Body of pancreas (tissue), 4 donors: ENCODE data around the gene HOXA9. TPM values are rescaled to one million over a fixed set of nuclear protein-coding genes. Genes with fewer than 3 reads are reported as not detected.

Experiments used
- ATAC-seq: fragments of 150-250 bp; one replicate; pipeline ENCODE4 v1.9.1; 2016
- DNase-seq, 4 donors: peaks; one replicate each; pipeline ENCODE4 v3.0.0-alpha.2; 2019
- H3K27ac ChIP-seq, 4 donors: fragments of 200-600 bp; sonication (generic); 1 replicate in 3 of 4; 2 replicates in 1 of 4; pipeline versions ENCODE4 v1.5.1 to v1.6.1; 2016 to 2019; ENCODE audit warnings: mild to moderate bottlenecking in 1 of 4, mixed read lengths in 1 of 4, moderate library complexity in 1 of 4
- H3K27me3 ChIP-seq, 2 donors: fragments of 200-600 bp; sonication (generic); one replicate each; pipeline ENCODE4 v1.6.0; 2016; ENCODE audit warnings: mild to moderate bottlenecking in 1 of 2
- H3K36me3 ChIP-seq, 2 donors: fragments of 200-600 bp; sonication (generic); replicated peaks in 1 of 2; 2 replicates each; pipeline ENCODE4 v1.5.1; 2016; ENCODE audit warnings: low read depth in 2 of 2; ENCODE audit not compliant: insufficient read depth in 1 of 2
- H3K4me1 ChIP-seq: fragments of 200-600 bp; sonication (generic); one replicate; pipeline ENCODE4 v1.6.0; 2016
- H3K4me3 ChIP-seq, 2 donors: fragments of 200-600 bp; sonication (generic); 1 replicate in 1 of 2; 2 replicates in 1 of 2; pipeline ENCODE4 v1.5.1; 2016 to 2019
- H3K9me3 ChIP-seq, 3 donors: fragments of 200-600 bp; sonication (generic); 1 replicate in 2 of 3; 2 replicates in 1 of 3; pipeline ENCODE4 v1.5.1; 2016
- POLR2A ChIP-seq, 3 donors: fragments of 450-650 bp; IDR thresholded peaks; one replicate each; pipeline ENCODE4 v1.6.1; 2016; ENCODE audit warnings: antibody characterized with exemption in 3 of 3, mild to moderate bottlenecking in 2 of 3
- WGBS, 2 donors: methylation state at CpG; one replicate each; pipeline ENCODE4 v1.1.5; 2017; 5-methylcytosine and 5-hydroxymethylcytosine counted together
- intact Hi-C: fragments of 100-400 bp; cut with DNase I; formaldehyde crosslinking; loops from one replicate; pipeline ENCODE4 v1.15.1; 2023
- total RNA-seq, 2 donors: library from RNA; depleted of rRNA; stranded (reverse); fragments of >200 nt; gene quantifications; one replicate each; pipeline ENCODE4 v1.1.0, GENCODE V29; 2016
- TF ChIP-seq, protein P1 (sequence below), 7 experiments: fragments of 450-650 bp in 4 of 7; fragments of 200-600 bp in 3 of 7; sonication (generic) in 3 of 7; IDR thresholded peaks; one replicate each; pipeline ENCODE4 v1.5.1; 2016 to 2019; ENCODE audit warnings: antibody characterized with exemption in 7 of 7

Gene HOXA9
- total RNA-seq, 2 donors from 2014 or later, result not detected

DNA sequence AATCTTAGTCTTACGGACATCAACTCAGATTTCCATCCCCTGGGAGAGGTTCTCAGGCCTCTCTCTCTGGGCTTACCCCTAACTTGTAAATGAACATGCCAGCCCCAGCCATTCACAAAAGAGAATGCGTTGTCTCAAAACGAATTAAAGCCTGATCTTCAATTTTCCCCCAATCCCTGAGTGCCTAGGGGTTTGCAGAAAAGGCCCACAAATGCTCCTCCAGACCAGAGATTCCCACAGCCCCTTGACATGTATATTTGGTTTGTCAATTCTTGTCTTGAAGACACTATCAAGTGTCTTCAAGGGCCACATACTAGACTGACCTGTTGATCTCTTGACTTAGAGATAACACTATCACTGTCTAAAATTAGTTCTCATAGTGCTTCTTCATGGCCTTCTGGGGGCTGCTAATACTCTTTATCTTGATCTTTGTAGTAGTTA lies 46.4 kb upstream of the HOXA9 start:
- ATAC-seq (no peak), DNase-seq (no peak)
- TF ChIP-seq, protein P1, sequence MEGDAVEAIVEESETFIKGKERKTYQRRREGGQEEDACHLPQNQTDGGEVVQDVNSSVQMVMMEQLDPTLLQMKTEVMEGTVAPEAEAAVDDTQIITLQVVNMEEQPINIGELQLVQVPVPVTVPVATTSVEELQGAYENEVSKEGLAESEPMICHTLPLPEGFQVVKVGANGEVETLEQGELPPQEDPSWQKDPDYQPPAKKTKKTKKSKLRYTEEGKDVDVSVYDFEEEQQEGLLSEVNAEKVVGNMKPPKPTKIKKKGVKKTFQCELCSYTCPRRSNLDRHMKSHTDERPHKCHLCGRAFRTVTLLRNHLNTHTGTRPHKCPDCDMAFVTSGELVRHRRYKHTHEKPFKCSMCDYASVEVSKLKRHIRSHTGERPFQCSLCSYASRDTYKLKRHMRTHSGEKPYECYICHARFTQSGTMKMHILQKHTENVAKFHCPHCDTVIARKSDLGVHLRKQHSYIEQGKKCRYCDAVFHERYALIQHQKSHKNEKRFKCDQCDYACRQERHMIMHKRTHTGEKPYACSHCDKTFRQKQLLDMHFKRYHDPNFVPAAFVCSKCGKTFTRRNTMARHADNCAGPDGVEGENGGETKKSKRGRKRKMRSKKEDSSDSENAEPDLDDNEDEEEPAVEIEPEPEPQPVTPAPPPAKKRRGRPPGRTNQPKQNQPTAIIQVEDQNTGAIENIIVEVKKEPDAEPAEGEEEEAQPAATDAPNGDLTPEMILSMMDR (IDR thresholded peaks at IDR 0.05), result no peak
- TF ChIP-seq POLR2A (IDR thresholded peaks at IDR 0.05), result no peak
- no peak overlapping the region for H3K27ac ChIP-seq
- intact Hi-C loops, result no loop called here
- no peak overlapping the region for H3K4me3 ChIP-seq
- no peaks in the 10 kb centered on the region for H3K9me3 ChIP-seq
- WGBS, 2 donors, result 56 to 66% methylated on average over 3 of the region's 3 CpGs
- peaks cover 19% of the 10 kb centered on the region for H3K4me1 ChIP-seq
- no peaks in the 10 kb centered on the region for H3K36me3 ChIP-seq
- H3K27me3 ChIP-seq, result peaks cover 0 to 41% of the 10 kb centered on the region in 2 donors

DNA sequence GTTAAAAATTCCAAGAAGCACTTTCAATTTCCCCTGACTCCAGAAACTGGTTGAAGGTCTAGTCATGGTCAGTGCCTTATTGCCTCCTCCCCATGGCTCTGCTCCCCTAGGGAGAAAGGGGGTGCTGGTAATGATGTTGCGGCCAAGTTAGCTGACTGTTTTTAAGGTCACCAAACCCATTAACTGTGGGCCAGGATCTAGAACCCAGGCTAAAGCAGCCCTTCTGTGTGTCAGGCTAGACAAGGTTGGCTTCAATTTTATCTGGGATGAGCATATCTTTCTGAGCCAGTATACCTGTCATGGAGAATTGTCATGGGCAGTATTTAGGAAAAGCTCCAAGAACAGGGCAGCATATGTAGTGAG lies 45.7 kb upstream of the HOXA9 start:
- Histone ChIP-seq H3K9me3 (no peaks in the 10 kb centered on the region), H3K27me3 (peaks cover 0 to 48% of the 10 kb centered on the region in 2 donors), H3K27ac (no peak overlapping the region), H3K4me1 (peaks cover 19% of the 10 kb centered on the region), H3K4me3 (no peak overlapping the region), H3K36me3 (no peaks in the 10 kb centered on the region)
- DNase-seq (no peak), ATAC-seq (no peak)
- 80 to 100% methylated on average over 1 of the region's 1 CpG for WGBS, 2 donors
- intact Hi-C loops, result no loop called here
- TF ChIP-seq, protein P1 (IDR thresholded peaks at IDR 0.05), result no peak
- TF ChIP-seq POLR2A (IDR thresholded peaks at IDR 0.05), result no peak

DNA sequence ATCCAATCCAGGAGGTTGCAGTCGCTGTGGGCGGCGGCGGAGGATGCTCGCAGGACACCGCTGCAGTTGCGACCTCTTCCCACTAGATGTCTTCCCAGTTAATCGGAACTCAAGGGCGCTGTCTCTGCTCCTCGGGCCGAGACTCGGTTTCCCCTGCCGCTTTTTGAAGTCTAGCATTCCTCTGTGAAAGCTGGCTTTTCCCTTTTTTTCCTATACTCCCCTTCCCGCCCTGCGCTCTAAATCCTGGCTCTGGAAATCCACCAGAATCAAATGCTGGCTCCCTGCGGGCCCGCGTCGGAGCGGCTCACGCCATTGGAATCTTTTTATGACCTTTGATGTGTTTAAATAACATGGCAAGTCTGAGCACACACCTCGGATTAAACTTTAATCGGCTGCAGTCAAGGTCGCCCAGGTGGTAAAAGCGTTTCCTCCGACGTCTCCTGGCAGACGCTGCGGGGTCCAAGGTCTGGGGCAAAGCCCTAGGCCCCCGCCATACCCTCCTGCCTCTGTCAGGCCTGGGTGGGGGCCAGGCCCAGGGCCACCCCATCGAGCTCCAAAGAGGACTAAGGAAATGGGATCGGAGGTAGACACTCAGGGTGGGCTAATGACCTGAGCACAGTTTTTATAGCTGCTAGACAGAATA lies 45.2 kb upstream of the HOXA9 start:
- DNase-seq (peak in 3 of 4 donors; percentile 38 to 56 (median 40)), ATAC-seq (peak; percentile 80)
- Histone ChIP-seq H3K36me3 (no peaks in the 10 kb centered on the region), H3K4me3 (no peak overlapping the region), H3K27ac (no peak overlapping the region), H3K4me1 (peaks cover 24% of the 10 kb centered on the region), H3K9me3 (no peaks in the 10 kb centered on the region), H3K27me3 (peaks cover 0 to 53% of the 10 kb centered on the region in 2 donors)
- intact Hi-C loops, result no loop called here
- TF ChIP-seq, protein P1 (IDR thresholded peaks at IDR 0.05), result peak; percentile 15 to 57 (median 34)
- no peak for TF ChIP-seq POLR2A (IDR thresholded peaks at IDR 0.05)
- WGBS, 2 donors, result 5 to 9% methylated on average over 25 to 32 of the region's 32 CpGs

DNA sequence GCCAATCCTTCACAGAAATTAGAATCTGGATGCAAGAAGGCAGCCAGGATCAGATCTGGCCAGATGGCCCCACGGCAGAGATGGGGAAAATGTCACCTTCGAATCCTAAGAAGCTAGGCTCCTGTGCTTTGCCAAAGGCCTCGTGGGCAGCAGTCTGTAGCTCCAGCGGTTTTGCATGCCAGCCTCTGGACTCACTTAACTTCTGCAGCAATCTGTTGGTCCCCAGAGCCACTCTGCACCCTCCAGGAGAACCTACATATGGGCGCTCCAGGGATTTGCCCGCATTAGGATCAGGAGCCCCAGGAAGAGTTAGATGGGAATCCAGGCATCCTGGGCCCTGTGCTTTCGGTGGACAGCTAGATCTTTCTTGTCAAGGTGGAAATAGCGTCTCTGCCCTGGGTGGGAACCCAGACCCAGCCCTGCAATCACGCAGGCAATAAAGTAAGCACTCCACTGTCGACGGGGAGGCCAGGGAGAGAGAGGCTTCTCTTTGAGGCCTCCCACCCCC lies 44.6 kb upstream of the HOXA9 start:
- H3K4me1 ChIP-seq, result peaks cover 30% of the 10 kb centered on the region
- H3K9me3 ChIP-seq, result no peaks in the 10 kb centered on the region
- no peak overlapping the region for H3K4me3 ChIP-seq
- intact Hi-C loops, result loop anchor here (10.0 kb wide), 1 partner anchor 865 kb away; no protein-coding TSS in a partner anchor
- WGBS, 2 donors, result 34 to 69% methylated on average over 6 to 11 of the region's 11 CpGs
- H3K27me3 ChIP-seq, result peaks cover 0 to 59% of the 10 kb centered on the region in 2 donors
- ATAC-seq (no peak), DNase-seq (no peak)
- TF ChIP-seq, protein P1 (IDR thresholded peaks at IDR 0.05), result no peak
- H3K36me3 ChIP-seq, result no peaks in the 10 kb centered on the region
- H3K27ac ChIP-seq, result no peak overlapping the region

DNA sequence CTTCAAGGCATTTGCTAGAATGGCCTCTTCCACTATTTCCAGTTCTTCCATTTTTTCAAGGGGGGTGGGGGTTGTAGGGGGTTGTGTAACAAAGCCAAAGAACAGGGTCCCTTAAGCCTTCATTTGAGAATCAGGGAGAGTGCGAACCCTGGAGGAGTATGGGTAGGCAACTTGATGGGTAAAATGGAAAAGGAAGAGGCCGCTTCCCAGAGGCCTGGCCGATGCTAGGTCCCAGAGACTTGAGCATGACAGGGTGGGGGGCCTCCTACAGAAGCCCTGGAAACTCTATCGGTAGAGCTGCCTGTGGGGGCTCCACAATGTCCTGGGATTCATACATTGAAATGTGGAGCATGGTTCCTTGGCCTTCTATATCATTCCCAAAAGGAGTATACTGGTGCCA lies 43.7 kb upstream of the HOXA9 start:
- Histone ChIP-seq H3K36me3 (no peaks in the 10 kb centered on the region), H3K27me3 (peaks cover 0 to 68% of the 10 kb centered on the region in 2 donors), H3K4me1 (peaks cover 34% of the 10 kb centered on the region), H3K27ac (no peak overlapping the region), H3K9me3 (no peaks in the 10 kb centered on the region), H3K4me3 (no peak overlapping the region)
- 59 to 83% methylated on average over 4 of the region's 4 CpGs for WGBS, 2 donors
- TF ChIP-seq, protein P1 (IDR thresholded peaks at IDR 0.05), result no peak
- no peak for TF ChIP-seq POLR2A (IDR thresholded peaks at IDR 0.05)
- ATAC-seq (no peak), DNase-seq (no peak)
- intact Hi-C loops, result loop anchor here (10.0 kb wide), 1 partner anchor 866 kb away; no protein-coding TSS in a partner anchor
